Fibroblast of lung (primary cell): ENCODE data around the gene SERINC4.

ENCODE experiments used
- CTCF ChIP-seq, 2 donors: IDR thresholded peaks in 1 of 2; conservative IDR thresholded peaks in 1 of 2; 1 replicate in 1 of 2; 2 replicates in 1 of 2; pipeline ENCODE4 v1.5.1; 2011 to 2012; ENCODE audit warnings: low read length in 2 of 2, control low read depth in 1 of 2, inconsistent platforms in 1 of 2, low read depth in 1 of 2, mild to moderate bottlenecking in 1 of 2
- EZH2 ChIP-seq: IDR thresholded peaks from 2 replicates; pipeline ENCODE4 v1.5.1; 2012; ENCODE audit warnings: low read length, control low read depth, mild to moderate bottlenecking; ENCODE audit errors: missing control alignments

GRCh38 chr15:43793647-43794046 lies 6.4 kb downstream of the SERINC4 start:
- TF ChIP-seq EZH2, result no peak
- TF ChIP-seq CTCF (conservative IDR thresholded peaks at IDR 0.05 in 1 of 2, IDR thresholded peaks at IDR 0.05 in 1 of 2; ENCODE audit: low read depth in 1 of 2, low read length in 2 of 2), result no peak
